DMS79 treated with DMSO at 0.1 percent for 48 hours (cell line): ENCODE measurements around the gene INTS1.

Experiments used
- DNase-seq: peaks from one replicate; lab custom pipeline; 2025; lab: John Stamatoyannopoulos, UW

INTS1 gene

GRCh38 chr7:1463676-1464223, 40.4 kb downstream of the INTS1 start:
- no peak for DNase-seq

GRCh38 chr7:1461646-1462375, 42.4 kb downstream of the INTS1 start:
- DNase-seq: no peak

- DNase-seq: no peak
Measured at GRCh38 chr7:1460821-1461645, 43.2 kb downstream of the INTS1 start.

GRCh38 chr7:1459920-1460820, 44.0 kb downstream of the INTS1 start:
- no peak for DNase-seq

- peak; percentile 88 for DNase-seq
Measured at GRCh38 chr7:1459512-1459892, 44.7 kb downstream of the INTS1 start.

- DNase-seq: no peak
Measured at GRCh38 chr7:1458683-1459511, 45.3 kb downstream of the INTS1 start, which contains the start of gene MICALL2. TSS of gene MICALL2 (minus strand) at chr7:1459470. CDS start at chr7:1459326, 144 bp downstream.

GRCh38 chr7:1457949-1458682, 46.1 kb downstream of the INTS1 start:
- no peak for DNase-seq

GRCh38 chr7:1457059-1457948, 46.9 kb downstream of the INTS1 start:
- DNase-seq: no peak

GRCh38 chr7:1455955-1456354, 48.2 kb downstream of the INTS1 start:
- DNase-seq: no peak

- DNase-seq: no peak
Measured at GRCh38 chr7:1455241-1455939, 48.8 kb downstream of the INTS1 start.

- no peak for DNase-seq
Measured at GRCh38 chr7:1454542-1454941, 49.6 kb downstream of the INTS1 start.

- no peak for DNase-seq
Measured at GRCh38 chr7:1452205-1452604, 52.0 kb downstream of the INTS1 start.

- no peak for DNase-seq
Measured at GRCh38 chr7:1450987-1451386, 53.2 kb downstream of the INTS1 start.

- no peak for DNase-seq
Measured at GRCh38 chr7:1450431-1450830, 53.8 kb downstream of the INTS1 start.

GRCh38 chr7:1449951-1450350, 54.2 kb downstream of the INTS1 start:
- no peak for DNase-seq

GRCh38 chr7:1449501-1449900, 54.7 kb downstream of the INTS1 start:
- DNase-seq: no peak

GRCh38 chr7:1448958-1449357, 55.2 kb downstream of the INTS1 start:
- no peak for DNase-seq

GRCh38 chr7:1447551-1448244, 56.5 kb downstream of the INTS1 start:
- DNase-seq: no peak
